GM12865 (cell line): Measurements from ENCODE around the gene THSD4.

Experiments used
- DNase-seq: peaks from one replicate; pipeline ENCODE4 v3.0.0; 2010; ENCODE audit warnings: low read depth
- H3K4me3 ChIP-seq: 2 replicates; pipeline ENCODE4 v1.5.1; 2011; ENCODE audit warnings: mild to moderate bottlenecking, low read depth, low read length, control low read depth
- TF ChIP-seq, protein P1 (sequence below): IDR thresholded peaks from 2 replicates; pipeline ENCODE4 v1.5.1; 2011; ENCODE audit warnings: low read length, control low read depth, low read depth, inconsistent platforms; ENCODE audit not compliant: insufficient read depth; ENCODE audit errors: missing control alignments

The THSD4 gene

DNA sequence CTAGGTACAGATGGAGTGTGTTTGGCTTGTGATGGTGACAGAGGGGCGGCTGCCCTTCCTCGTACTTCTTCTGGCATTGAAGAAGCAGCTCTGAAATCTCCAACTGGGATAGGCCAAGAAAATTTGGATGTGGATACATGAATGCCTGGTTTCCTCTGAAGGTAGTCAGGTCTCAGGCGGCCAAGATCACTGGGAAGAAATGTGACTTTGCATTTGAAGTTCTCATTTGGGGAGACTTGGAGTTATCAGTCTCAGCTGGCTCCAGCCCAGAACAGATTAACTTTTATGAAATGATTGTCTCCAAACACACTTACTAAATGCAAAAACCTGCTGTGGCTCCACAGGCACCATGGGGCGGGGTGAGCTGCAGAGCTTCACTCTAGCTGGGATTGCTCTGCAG, 215.9 kb downstream of the THSD4 start:
- no peak for DNase-seq
- TF ChIP-seq, protein P1, sequence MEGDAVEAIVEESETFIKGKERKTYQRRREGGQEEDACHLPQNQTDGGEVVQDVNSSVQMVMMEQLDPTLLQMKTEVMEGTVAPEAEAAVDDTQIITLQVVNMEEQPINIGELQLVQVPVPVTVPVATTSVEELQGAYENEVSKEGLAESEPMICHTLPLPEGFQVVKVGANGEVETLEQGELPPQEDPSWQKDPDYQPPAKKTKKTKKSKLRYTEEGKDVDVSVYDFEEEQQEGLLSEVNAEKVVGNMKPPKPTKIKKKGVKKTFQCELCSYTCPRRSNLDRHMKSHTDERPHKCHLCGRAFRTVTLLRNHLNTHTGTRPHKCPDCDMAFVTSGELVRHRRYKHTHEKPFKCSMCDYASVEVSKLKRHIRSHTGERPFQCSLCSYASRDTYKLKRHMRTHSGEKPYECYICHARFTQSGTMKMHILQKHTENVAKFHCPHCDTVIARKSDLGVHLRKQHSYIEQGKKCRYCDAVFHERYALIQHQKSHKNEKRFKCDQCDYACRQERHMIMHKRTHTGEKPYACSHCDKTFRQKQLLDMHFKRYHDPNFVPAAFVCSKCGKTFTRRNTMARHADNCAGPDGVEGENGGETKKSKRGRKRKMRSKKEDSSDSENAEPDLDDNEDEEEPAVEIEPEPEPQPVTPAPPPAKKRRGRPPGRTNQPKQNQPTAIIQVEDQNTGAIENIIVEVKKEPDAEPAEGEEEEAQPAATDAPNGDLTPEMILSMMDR: no peak
- H3K4me3 ChIP-seq: no peak overlapping the region

- no peak overlapping the region for H3K4me3 ChIP-seq
- TF ChIP-seq, protein P1: no peak
- DNase-seq: no peak
Observed at GRCh38 chr15:71332431-71333004, 217.2 kb downstream of the THSD4 start.

DNA sequence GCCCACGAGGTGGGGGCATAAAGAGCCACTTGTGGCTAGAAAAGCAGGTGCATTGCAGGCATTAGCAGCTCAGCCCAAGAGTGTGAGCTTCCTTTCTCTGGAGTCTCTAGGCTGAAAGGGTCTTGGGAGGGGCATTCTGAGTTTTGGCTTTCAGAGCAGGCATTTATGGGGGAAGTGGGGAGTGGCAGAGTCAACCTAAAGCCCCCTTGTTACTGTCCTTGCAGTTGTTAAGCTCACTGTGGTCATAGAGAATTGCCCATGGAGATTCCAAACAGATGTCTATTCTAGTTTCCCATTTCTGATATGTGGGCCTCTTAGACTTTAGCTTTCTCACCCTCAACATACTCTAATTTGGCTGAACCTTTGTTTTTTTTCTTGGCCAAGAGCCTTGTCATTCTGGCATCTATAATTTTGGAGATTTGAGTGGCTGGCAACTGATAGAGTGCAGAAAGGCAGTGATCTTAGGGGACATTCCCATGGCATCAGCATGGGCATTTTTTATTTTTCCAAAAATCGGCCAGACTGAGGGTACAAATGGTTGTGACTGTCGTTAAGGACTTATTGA, 217.9 kb downstream of the THSD4 start:
- no peak overlapping the region for H3K4me3 ChIP-seq
- TF ChIP-seq, protein P1: no peak
- no peak for DNase-seq

- no peak overlapping the region for H3K4me3 ChIP-seq
- TF ChIP-seq, protein P1: no peak
- DNase-seq: peak; percentile 59
Observed at GRCh38 chr15:71333839-71334238, 218.6 kb downstream of the THSD4 start.

GRCh38 chr15:71334434-71334833, 219.2 kb downstream of the THSD4 start:
- no peak for DNase-seq
- TF ChIP-seq, protein P1: no peak
- H3K4me3 ChIP-seq: no peak overlapping the region

GRCh38 chr15:71334873-71335272, 219.6 kb downstream of the THSD4 start:
- no peak overlapping the region for H3K4me3 ChIP-seq
- TF ChIP-seq, protein P1: no peak
- peak; percentile 3 for DNase-seq

GRCh38 chr15:71335591-71335990, 220.3 kb downstream of the THSD4 start:
- TF ChIP-seq, protein P1: no peak
- DNase-seq: no peak
- H3K4me3 ChIP-seq: no peak overlapping the region
